GM18498 (cell line): ENCODE measurements around the gene S1PR3.

ENCODE experiments used
- ATAC-seq: cut with Tn5 transposase; IDR thresholded peaks from one replicate; pipeline ENCODE4 v1.9.1; 2021; ENCODE audit warnings: mild to moderate bottlenecking, moderate library complexity; ENCODE audit not compliant: unreplicated experiment

S1PR3 gene

GRCh38 chr9:88990041-88990728, 1.1 kb upstream of the S1PR3 start:
- ATAC-seq: no peak

- ATAC-seq: no peak
Measured at GRCh38 chr9:88990729-88991065, 571 bp upstream of the S1PR3 start.

GRCh38 chr9:88992556-88992955, 1.3 kb downstream of the S1PR3 start:
- no peak for ATAC-seq

- ATAC-seq: no peak
Measured at GRCh38 chr9:88993327-88993726, 2.1 kb downstream of the S1PR3 start.

- ATAC-seq: no peak
Measured at GRCh38 chr9:88993871-88994460, 2.7 kb downstream of the S1PR3 start.

- no peak for ATAC-seq
Measured at GRCh38 chr9:88994469-88995199, 3.4 kb downstream of the S1PR3 start.

GRCh38 chr9:88995200-88995577, 3.9 kb downstream of the S1PR3 start:
- ATAC-seq: no peak

- no peak for ATAC-seq
Measured at GRCh38 chr9:88995627-88996026, 4.4 kb downstream of the S1PR3 start.

GRCh38 chr9:88996046-88996920, 5.0 kb downstream of the S1PR3 start:
- no peak for ATAC-seq

- no peak for ATAC-seq
Measured at GRCh38 chr9:88996921-88997235, 5.6 kb downstream of the S1PR3 start.

GRCh38 chr9:88997646-88998045, 6.4 kb downstream of the S1PR3 start:
- ATAC-seq: no peak

GRCh38 chr9:88998503-88998902, 7.2 kb downstream of the S1PR3 start:
- no peak for ATAC-seq

- no peak for ATAC-seq
Measured at GRCh38 chr9:88998911-88999310, 7.6 kb downstream of the S1PR3 start.

- no peak for ATAC-seq
Measured at GRCh38 chr9:89000371-89000781, 9.1 kb downstream of the S1PR3 start.

GRCh38 chr9:89000973-89001916, 10.0 kb downstream of the S1PR3 start:
- ATAC-seq: peak; percentile 68

GRCh38 chr9:89001917-89002540, 10.8 kb downstream of the S1PR3 start:
- no peak for ATAC-seq

GRCh38 chr9:89002987-89003386, 11.7 kb downstream of the S1PR3 start:
- ATAC-seq: no peak

GRCh38 chr9:89005323-89005722, 14.1 kb downstream of the S1PR3 start:
- ATAC-seq: no peak

GRCh38 chr9:89006267-89006666, 15.0 kb downstream of the S1PR3 start:
- no peak for ATAC-seq
